OCI-M2 (cell line): ENCODE data around the gene RHOBTB3.
"Not testable (repeated sequence)": the region's sequence is repeated elsewhere in the genome, so short reads cannot be mapped to it uniquely, and the experiment has no call there.

Experiments
- DNase-seq: peaks from one replicate; lab custom pipeline; 2025; ENCODE audit not compliant: unreplicated experiment; lab: John Stamatoyannopoulos, UW

RHOBTB3 gene

GRCh38 chr5:95730730-95731570, at the start of gene RHOBTB3:
Gene RHOBTB3, plus strand, starts transcription at chr5:95731336. Its CDS starts 347 bp downstream, at chr5:95731683.
- peak; percentile 30 for DNase-seq

- no peak for DNase-seq
Observed at GRCh38 chr5:95682891-95683290, 48.2 kb upstream of the RHOBTB3 start, which contains the start of gene SPATA9. Gene SPATA9, minus strand, starts transcription at chr5:95682991. Its CDS starts 137 bp downstream, at chr5:95682854.

- no peak for DNase-seq
Observed at GRCh38 chr5:95684361-95684760, 46.8 kb upstream of the RHOBTB3 start.

GRCh38 chr5:95686651-95687050, 44.5 kb upstream of the RHOBTB3 start:
- no peak for DNase-seq

GRCh38 chr5:95689680-95690079, 41.5 kb upstream of the RHOBTB3 start:
- no peak for DNase-seq

- DNase-seq: no peak
Observed at GRCh38 chr5:95690333-95690732, 40.8 kb upstream of the RHOBTB3 start.

- DNase-seq: no peak
Observed at GRCh38 chr5:95697781-95698681, 33.1 kb upstream of the RHOBTB3 start.

- DNase-seq: no peak
Observed at GRCh38 chr5:95699337-95699736, 31.8 kb upstream of the RHOBTB3 start.

GRCh38 chr5:95701074-95701473, 30.1 kb upstream of the RHOBTB3 start:
- no peak for DNase-seq

- no peak for DNase-seq
Observed at GRCh38 chr5:95704150-95704549, 27.0 kb upstream of the RHOBTB3 start.

GRCh38 chr5:95706196-95706595, 24.9 kb upstream of the RHOBTB3 start:
- DNase-seq: not testable (repeated sequence)

- DNase-seq: no peak
Observed at GRCh38 chr5:95707055-95707454, 24.1 kb upstream of the RHOBTB3 start.

GRCh38 chr5:95707534-95708188, 23.5 kb upstream of the RHOBTB3 start:
- DNase-seq: not testable (repeated sequence)

GRCh38 chr5:95708876-95709275, 22.3 kb upstream of the RHOBTB3 start:
- DNase-seq: no peak

- DNase-seq: peak; percentile 12
Observed at GRCh38 chr5:95709967-95710650, 21.0 kb upstream of the RHOBTB3 start.

- DNase-seq: peak; percentile 43
Observed at GRCh38 chr5:95710651-95711500, 20.3 kb upstream of the RHOBTB3 start.

- DNase-seq: peak; percentile 57
Observed at GRCh38 chr5:95711501-95712346, 19.4 kb upstream of the RHOBTB3 start.

- DNase-seq: peak; percentile 57
Observed at GRCh38 chr5:95712347-95712958, 18.7 kb upstream of the RHOBTB3 start.
